Nephron progenitor cell (in vitro differentiated cells): ENCODE data around the gene HTR3E.
A peak's percentile ranks its signal among the peaks of the same experiment; 100 is the strongest.
"Not testable (repeated sequence)": the region's sequence is repeated elsewhere in the genome, so short reads cannot be mapped to it uniquely, and the experiment has no call there.

ENCODE experiments used
- DNase-seq: peaks from one replicate; pipeline ENCODE4 v3.0.0; 2021
- H3K27ac Mint-ChIP-seq: 2 replicates; pipeline ENCODE4 v1.8.0; 2021; ENCODE audit warnings: mild to moderate bottlenecking, moderate library complexity, mixed read lengths
- H3K27me3 Mint-ChIP-seq: 2 replicates; pipeline ENCODE4 v1.8.0; 2021; ENCODE audit warnings: mild to moderate bottlenecking, low read depth, mixed read lengths; ENCODE audit not compliant: poor library complexity
- H3K36me3 Mint-ChIP-seq: 2 replicates; pipeline ENCODE4 v1.8.0; 2021; ENCODE audit warnings: low read depth, mixed read lengths
- H3K4me1 Mint-ChIP-seq: 2 replicates; pipeline ENCODE4 v1.8.0; 2021; ENCODE audit warnings: mixed read lengths
- H3K4me3 Mint-ChIP-seq: 2 replicates; pipeline ENCODE4 v1.8.0; 2021; ENCODE audit warnings: mild to moderate bottlenecking, moderate library complexity, mixed read lengths
- H3K9me3 Mint-ChIP-seq: 2 replicates; pipeline ENCODE4 v1.8.0; 2021; ENCODE audit warnings: mild to moderate bottlenecking, moderate library complexity, mixed read lengths
- TF ChIP-seq, protein P1 (sequence below): fragments of 200-600 bp; sonication (generic); IDR thresholded peaks from 2 replicates; pipeline ENCODE4 v1.5.0; 2021; ENCODE audit warnings: antibody characterized with exemption

The HTR3E gene

DNA sequence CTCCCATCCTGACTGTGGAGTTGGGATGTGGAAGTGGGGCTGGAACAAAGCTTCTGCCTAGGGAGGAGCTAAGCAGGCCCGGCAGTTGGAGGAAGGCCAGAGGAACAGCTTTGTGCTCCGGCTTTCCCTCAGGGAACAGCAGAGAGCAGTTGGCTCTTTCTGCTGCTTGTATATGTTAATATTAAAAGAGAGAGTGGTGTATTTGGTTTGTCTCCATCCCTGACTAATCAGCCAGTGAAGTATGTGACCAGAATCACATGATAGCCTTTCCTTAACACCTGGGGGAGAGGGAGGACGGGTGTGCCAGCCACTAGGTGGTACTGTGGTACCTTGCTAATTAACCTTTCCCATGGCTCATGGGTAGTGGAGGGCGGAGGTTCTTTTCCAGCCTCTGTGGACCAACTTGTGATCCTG is 48.3 kb downstream of the HTR3E start:
- Mint-ChIP-seq H3K27me3 (no peaks in the 10 kb centered on the region), H3K27ac (peak overlapping the region; percentile 29), H3K36me3 (peaks cover 17% of the 10 kb centered on the region), H3K4me1 (no peaks in the 10 kb centered on the region), H3K9me3 (no peaks in the 10 kb centered on the region), H3K4me3 (no peak overlapping the region)
- no peak for DNase-seq
- TF ChIP-seq, protein P1, sequence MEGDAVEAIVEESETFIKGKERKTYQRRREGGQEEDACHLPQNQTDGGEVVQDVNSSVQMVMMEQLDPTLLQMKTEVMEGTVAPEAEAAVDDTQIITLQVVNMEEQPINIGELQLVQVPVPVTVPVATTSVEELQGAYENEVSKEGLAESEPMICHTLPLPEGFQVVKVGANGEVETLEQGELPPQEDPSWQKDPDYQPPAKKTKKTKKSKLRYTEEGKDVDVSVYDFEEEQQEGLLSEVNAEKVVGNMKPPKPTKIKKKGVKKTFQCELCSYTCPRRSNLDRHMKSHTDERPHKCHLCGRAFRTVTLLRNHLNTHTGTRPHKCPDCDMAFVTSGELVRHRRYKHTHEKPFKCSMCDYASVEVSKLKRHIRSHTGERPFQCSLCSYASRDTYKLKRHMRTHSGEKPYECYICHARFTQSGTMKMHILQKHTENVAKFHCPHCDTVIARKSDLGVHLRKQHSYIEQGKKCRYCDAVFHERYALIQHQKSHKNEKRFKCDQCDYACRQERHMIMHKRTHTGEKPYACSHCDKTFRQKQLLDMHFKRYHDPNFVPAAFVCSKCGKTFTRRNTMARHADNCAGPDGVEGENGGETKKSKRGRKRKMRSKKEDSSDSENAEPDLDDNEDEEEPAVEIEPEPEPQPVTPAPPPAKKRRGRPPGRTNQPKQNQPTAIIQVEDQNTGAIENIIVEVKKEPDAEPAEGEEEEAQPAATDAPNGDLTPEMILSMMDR, result peak; percentile 17

DNA sequence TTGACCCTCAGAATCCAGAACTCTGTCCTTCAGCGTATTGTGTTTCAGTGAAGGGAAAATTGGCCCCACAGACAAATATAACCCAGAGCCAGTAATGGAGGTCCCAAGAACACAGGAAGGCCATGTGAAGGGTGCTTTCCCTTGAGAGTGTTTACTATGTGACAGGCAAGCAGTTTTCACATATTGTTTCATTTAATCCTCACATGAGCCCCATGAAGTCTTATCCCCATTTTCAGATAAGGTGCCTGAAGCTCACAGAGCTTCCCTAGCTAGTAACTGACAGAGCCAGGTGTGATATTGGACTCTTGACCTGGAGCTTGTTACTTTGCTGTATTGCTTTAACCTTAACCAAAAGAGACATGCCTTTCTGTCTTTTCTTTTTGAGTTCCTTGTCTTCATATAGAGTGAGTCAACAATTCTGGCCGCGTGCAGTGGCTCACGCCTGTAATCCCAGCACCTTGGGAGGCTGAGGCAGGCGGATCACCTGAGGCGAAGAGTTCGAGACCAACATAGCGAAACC is 48.9 kb downstream of the HTR3E start:
- H3K4me3 Mint-ChIP-seq, result no peak overlapping the region
- H3K36me3 Mint-ChIP-seq, result peaks cover 11% of the 10 kb centered on the region
- TF ChIP-seq, protein P1, result no peak
- peak overlapping the region; percentile 66 for H3K27ac Mint-ChIP-seq
- H3K27me3 Mint-ChIP-seq, result no peaks in the 10 kb centered on the region
- no peaks in the 10 kb centered on the region for H3K9me3 Mint-ChIP-seq
- H3K4me1 Mint-ChIP-seq, result no peaks in the 10 kb centered on the region
- no peak for DNase-seq

DNA sequence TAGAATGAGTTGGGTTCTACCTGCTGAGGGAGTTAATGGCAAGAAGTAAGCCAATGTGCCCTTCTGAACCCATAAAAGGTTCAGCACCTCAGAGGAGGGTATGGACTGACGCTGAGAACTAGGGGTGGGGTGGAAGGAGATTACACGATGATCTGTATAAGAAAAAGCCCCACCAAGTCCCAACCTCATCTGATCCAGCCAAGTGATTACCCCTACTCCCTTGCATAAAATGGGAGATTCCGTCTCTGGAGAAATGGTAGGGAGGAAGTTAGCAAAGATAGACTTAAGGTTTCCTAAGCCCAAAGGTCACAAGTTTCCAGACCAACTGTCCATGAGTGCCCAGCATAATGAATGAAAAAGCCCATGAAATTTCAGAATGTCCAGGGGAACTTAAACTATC is 51.2 kb downstream of the HTR3E start:
- no peak for DNase-seq
- Mint-ChIP-seq H3K36me3 (no peaks in the 10 kb centered on the region), H3K4me3 (no peak overlapping the region), H3K27me3 (no peaks in the 10 kb centered on the region), H3K9me3 (no peaks in the 10 kb centered on the region), H3K4me1 (peaks cover 6% of the 10 kb centered on the region), H3K27ac (peak overlapping the region; percentile 45)
- TF ChIP-seq, protein P1, result no peak

DNA sequence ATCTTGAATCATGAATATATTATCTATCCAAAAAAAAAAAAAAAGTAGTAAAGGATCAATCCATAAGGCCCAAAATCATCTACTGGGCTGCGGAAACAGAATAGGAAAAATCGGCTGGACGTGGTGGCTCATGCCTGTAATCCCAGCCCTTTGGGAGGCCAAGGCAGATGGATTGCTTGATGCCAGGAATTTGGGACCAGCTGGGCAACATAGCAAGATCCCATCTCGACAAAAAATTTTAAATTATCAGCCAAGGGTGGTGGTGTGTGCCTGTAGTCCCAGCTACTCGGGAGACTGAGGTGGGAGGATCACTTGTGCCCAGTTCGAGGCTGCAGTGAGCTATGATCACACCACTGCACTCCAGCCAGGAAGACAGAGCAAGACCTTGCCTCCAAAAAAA is 52.3 kb downstream of the HTR3E start:
- DNase-seq, result no peak
- no peaks in the 10 kb centered on the region for H3K36me3 Mint-ChIP-seq
- no peaks in the 10 kb centered on the region for H3K27me3 Mint-ChIP-seq
- TF ChIP-seq, protein P1, result no peak
- H3K4me3 Mint-ChIP-seq, result no peak overlapping the region
- no peak overlapping the region for H3K27ac Mint-ChIP-seq
- H3K4me1 Mint-ChIP-seq, result peaks cover 17% of the 10 kb centered on the region
- no peaks in the 10 kb centered on the region for H3K9me3 Mint-ChIP-seq

DNA sequence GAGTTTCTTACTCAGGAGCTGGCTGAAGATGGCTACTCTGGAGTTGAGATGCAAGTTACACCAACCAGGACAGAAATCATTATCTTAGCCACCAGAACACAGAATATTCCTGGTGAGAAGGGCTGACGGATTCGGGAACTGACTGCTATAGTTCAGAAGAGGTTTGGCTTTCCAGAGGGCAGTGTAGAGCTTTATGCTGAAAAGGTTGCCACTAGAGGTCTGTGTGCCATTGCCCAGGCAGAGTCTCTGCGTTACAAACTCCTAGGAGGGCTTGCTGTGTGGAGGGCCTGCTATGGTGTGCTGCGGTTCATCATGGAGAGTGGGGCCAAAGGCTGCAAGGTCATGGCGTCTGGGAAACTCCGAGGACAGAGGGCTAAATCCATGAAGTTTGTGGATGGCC is 52.9 kb downstream of the HTR3E start:
- not testable (repeated sequence) for H3K9me3 Mint-ChIP-seq, H3K27me3 Mint-ChIP-seq, DNase-seq, H3K36me3 Mint-ChIP-seq, H3K27ac Mint-ChIP-seq, H3K4me3 Mint-ChIP-seq
- H3K4me1 Mint-ChIP-seq, result peaks cover 23% of the 10 kb centered on the region

DNA sequence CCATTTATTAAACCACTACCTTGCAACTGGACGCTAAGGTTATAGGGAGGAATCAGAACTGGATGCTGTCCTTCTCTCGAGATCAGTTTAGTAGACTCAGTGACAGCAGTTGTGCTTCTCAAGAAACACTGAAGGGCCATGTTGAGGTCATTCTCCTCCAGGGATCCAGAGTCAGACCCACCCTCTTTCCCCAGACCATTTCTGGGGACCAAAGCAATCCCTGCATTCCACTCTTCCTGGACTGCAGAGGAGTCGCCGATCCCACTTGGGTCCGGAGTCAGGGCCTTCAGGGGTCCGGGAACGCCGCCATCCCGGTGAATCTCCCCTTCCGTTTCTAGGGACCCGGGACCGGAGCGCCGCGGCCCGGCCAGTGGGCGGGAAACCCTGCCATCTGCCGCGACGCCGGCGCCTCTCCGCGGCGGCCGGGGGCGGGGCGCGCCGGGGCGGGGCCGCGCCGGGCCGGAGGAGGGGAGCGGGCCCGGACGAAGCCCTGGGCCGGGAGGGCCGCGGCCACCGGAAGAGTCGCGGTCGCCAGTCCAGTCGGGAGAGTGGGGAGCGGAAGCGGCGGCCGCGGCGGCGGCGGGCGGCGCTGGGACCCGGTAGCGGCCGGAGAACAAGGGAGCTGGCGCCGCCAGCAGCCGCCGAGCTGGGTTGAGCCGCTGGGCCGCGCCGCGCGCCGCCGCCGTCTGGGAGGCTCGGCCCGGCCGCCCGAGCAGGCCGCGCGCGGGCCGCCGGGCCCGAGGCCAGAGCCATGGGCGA is 58.2 kb downstream of the HTR3E start, which contains the start of gene DVL3:
TSS of gene DVL3 (plus strand) at position 493 of the 759 bp plus-strand sequence. CDS start at position 752, 259 bp downstream.
- H3K36me3 Mint-ChIP-seq, result peaks cover 5% of the 10 kb centered on the region
- peak; percentile 77 for DNase-seq
- peaks cover 46% of the 10 kb centered on the region for H3K4me1 Mint-ChIP-seq

More for the DNA sequence above, 58.2 kb downstream of the HTR3E start, which contains the start of gene DVL3:
- Mint-ChIP-seq H3K27me3 (peaks cover 3% of the 10 kb centered on the region), H3K4me3 (peak within 1 kb of the TSS; percentile 99), H3K27ac (peak within 1 kb of the TSS; percentile 99), H3K9me3 (no peaks in the 10 kb centered on the region)
- TF ChIP-seq, protein P1, result no peak
